Activated T-cell treated with anti-CD3 and anti-CD28 coated beads for 24 hours (primary cell): Measurements from ENCODE around the gene CD33.
"Not testable (repeated sequence)": the region's sequence is repeated elsewhere in the genome, so short reads cannot be mapped to it uniquely, and the experiment has no call there.

Source experiments
- DNase-seq: peaks from one replicate; pipeline ENCODE4 v3.0.0-alpha.2; 2020; ENCODE audit warnings: low read depth

Gene CD33

DNA sequence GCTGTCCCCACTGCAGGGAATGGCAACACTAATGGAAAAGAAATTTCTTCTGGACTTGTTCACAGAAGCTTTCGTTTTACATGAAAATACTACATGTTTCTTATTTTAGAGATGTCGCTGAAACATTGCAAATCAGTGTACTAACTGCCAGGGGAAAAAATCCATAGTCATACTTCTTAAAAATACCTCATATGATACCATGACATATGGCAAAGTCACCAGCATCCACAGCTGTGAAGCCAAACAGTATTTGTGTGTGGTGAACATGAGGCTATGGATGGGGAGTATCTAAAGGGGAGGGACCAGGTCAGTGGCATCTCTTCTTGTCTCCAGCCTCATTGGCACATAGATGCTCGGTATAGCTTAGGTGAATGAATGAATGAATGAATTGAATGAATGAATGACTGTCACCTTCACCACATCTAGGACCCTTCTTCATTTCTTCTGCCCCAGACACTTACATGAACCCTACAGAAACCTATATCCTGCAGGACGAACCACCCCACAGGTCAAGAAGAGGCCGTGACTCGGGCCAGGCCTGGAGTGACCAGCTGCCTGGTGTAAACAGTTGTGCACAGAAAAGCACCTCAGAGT, 14.6 kb upstream of the CD33 start:
- DNase-seq = no peak

GRCh38 chr19:51210874-51211361, 14.0 kb upstream of the CD33 start:
- not testable (repeated sequence) for DNase-seq

GRCh38 chr19:51211833-51212232, 13.0 kb upstream of the CD33 start:
- no peak for DNase-seq

DNA sequence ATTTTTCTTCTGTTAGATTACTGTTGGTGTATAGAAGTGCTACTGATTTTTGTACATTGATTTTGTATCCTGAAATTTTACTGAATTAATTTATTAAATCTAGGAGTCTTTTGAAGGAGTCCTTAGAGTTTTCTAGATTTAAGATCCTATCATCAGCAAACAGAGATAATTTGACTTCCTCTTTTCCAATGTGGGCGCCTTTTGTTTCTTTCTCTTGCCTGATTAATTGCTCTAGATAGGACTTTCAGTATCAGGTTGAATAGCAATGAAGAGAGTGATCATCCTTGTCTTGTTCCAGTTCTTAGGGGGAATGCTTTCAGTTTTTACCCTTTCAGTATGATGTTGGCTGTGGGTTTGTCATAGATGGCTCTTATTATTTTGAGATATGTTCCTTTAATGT, 5.6 kb upstream of the CD33 start:
- DNase-seq = no peak

DNA sequence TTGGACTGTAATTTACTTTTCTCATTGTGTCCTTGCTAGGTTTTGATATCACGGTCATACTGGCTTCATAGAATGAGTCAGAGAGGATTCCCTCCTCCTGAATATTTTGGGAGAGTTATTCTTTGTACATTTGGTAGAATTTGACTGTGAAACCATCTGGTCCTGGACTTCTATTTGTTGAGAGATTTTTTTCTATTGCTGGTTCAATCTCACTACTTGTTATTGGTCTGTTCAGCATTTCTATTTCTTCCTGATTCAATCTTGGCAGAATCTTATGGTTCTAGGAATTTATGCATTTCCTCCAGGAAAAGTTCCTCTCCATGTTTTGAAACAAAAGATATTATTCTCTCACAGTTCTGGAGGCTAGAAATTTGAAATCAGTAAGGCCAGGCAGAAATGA, 4.9 kb upstream of the CD33 start:
- DNase-seq = no peak

DNA sequence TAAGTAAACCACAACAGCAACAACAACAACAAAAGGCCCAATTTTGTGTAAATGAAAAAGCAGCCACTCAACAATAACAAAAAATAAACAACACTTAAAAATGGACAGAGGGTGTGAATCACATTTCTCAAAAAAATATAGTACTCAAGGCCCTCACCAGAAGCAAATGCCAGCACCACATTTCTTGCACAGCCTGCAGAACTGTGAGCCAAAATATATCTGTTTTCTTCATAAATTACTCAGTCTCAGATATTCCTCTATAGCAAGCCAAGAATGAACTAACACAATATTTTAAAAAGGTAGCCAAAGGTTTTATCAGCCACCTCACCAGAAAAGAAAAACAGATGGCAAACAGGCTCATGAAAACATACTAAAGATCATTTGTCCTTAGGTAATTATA, 3.9 kb upstream of the CD33 start:
- no peak for DNase-seq

- DNase-seq = no peak
These were observed 678 bp upstream of the CD33 start for GRCh38 chr19:51224163-51224641.

DNA sequence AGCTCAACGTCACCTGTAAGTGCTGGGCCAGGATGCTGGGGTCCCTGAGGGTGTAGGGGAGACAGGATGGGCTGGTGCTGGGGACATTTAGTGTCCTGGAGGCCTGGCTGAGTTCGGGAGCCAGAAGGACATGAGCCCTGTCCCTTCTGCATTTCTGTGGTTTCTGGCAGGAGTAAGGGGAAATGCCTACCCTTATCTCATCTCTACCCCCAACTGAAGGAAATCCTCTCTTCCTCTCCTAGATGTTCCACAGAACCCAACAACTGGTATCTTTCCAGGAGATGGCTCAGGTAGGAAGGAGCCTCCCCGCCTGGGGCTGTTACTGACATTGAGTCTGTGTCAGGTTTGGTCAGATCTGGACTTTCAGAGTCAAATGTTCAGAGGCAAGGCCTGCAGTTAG, 1.2 kb downstream of the CD33 start:
- DNase-seq = no peak

DNA sequence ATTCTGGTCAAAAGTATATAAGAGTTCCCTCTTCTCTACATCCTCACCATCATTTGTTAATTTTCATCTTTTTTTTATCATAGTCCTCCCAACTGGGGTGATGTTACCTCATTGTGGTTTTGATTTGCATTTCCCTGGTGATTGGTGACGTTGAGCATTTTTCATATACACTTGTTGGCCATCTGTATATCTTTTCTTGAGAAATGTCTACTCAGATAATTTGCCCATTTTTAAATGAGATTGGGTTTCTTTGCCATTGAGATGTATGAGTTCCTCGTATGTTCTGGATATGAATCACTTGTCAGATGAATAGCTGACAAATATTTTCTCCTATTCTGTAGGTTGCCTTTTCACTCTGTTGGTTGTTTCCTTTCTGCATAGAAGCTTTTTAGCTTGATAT, 2.4 kb downstream of the CD33 start:
- DNase-seq = no peak

DNA sequence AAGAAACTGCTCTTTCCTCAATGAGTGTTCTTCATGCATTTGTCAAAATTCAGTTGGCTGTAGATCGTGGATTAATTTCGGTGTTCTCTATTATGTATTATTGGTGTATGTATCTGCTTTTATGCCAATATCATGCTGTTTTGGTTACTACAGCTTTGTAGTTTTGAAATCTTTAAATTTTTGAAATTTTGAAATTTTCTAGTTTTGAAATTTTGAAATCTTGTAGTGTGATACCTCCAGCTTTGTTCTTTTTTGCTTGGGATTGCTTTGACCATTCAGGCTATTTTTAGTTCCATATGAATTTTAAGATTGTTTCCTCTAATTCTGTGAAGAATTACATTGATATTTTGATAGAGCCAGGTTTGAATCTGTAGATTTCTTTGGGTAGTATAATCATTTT, 3.1 kb downstream of the CD33 start:
- DNase-seq = no peak

DNA sequence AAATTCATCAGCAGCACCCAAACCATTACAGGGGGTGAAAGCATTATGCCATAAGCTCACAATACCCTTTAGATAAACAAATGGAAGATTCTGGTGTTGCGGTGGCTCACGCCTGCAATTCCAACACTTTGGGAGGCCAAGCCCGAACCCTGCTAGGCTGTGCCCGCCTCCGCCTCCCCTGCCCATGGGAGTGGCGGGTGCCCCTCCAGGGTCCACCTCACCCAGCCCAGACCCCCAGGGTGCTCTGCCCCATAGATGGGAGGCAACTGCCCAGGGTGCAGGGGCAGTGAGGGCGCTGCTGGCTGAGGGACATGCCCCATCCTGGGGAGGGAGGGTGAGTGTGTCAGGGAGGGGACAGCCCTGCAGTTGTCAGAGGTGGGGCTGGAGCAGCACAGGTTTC, 16.0 kb downstream of the CD33 start:
- DNase-seq = no peak

DNA sequence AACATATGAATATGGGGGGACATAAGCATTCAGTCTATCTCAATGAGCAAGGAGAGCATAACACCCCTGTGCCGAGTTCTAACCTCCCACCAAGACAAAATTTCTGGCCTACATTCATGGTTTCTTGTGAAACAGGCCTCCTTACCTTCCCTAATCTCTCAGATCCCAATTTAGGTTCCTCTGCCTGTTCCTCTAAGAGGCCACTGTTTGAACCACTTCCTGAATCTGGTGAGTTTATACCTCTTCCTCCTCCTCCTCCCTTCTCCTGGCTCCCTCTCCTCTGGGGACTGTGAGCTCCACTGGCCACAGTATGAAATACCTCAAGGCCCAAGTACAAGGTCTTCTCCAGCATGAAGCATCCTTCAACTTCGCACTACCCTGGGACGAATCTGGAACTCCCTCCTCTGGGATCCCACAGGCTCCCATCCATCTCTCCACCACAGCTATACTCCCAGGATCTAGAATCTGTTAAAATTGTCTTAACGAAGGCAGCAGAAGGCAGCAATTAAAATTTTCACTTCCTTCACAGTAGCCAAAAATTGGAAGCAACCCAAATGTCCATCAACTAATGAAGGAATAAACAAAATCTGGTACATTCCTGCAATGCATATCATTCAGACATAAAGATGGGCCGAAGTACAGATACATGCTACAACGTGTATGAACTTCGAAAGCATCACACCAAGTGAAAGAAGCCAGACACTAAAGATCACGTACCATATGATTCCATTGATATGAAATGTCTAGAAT, 18.2 kb downstream of the CD33 start:
- DNase-seq = no peak

GRCh38 chr19:51246164-51246552, 21.3 kb downstream of the CD33 start:
- no peak for DNase-seq

DNA sequence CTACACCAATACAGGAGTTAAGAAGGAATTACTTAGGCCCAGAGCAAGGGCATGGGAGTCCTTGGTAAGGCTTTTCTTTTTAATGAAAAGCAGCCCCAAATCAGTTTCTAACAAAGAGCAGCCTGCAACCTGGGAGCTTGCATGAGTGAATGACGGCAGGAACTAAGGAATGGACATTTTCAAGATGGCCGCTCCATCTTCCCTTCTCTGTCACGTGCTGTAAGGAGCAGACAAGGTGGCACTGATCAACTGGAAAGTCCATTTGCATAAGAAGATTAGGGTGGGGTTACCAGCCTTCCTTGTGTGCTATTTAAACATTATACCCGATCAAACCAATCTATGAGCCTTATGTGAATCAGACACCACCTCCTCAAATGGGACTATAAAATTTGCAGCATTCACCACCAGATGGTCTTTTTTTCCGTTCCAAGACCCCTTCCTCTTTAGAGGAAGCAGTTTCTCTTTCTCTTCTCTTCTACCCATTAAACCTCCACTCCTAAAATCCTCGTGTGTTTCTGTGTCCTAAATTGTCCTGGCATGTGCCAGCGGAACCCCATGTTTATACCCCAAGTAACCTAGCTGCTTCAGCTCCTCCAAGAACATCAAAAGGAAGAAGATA, 23.2 kb downstream of the CD33 start:
- no peak for DNase-seq

GRCh38 chr19:51250786-51251467, 26.0 kb downstream of the CD33 start, which contains the start of gene SIGLECL1:
Gene SIGLECL1 (plus strand): TSS chr19:51251080. CDS start chr19:51264073, 12,993 bp downstream.
- DNase-seq = no peak

DNA sequence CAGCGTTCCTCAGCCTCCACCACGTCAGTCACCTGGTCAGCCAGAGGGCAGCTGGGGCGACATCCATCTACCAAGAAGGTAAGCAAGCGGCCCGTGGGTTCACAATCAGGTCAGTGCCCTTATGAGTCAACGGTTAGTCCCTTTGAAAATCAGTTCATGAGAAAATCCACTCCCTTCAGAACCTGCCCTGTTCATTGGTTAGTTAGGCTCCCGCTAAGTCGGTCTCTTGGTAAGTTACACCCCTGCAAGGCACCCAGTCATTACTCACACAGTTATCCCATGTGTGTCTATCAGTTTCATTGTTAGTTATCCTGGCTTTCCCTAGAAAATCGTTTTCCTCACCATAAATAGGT, 26.6 kb downstream of the CD33 start:
- no peak for DNase-seq

- DNase-seq = no peak
These were observed 27.6 kb downstream of the CD33 start for GRCh38 chr19:51252306-51253079.

GRCh38 chr19:51253088-51253806, 28.4 kb downstream of the CD33 start:
- no peak for DNase-seq

DNA sequence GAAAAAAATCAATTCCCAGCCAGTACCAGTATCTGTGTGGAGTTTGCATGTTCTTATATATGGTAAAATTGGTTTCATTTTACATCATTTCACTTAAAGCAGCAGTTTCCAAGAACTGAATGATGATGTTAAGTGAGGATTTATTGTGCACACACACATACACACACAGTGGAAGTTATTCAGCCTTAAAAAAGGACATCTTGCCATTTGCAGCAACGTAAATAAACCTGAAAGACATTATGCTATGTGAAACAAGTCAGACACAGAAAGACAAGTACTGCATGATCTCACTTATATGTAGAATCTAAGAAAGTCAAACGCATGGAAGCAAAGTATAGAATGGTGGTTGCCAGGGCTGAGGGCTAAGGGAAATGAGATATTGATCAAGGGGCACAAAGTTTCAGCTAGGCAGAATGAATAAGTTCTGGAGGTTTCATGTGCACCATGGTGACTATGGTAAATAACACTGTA, 31.3 kb downstream of the CD33 start:
- no peak for DNase-seq

GRCh38 chr19:51257471-51257870, 32.6 kb downstream of the CD33 start:
- no peak for DNase-seq
